HepG2 (cell line): ENCODE data around the gene ZBTB7A. TPM values are rescaled to one million over a fixed set of nuclear protein-coding genes. Genes with fewer than 3 reads are reported as not detected.

Experiments
- AGO1 ChIP-seq: fragments of 200-400 bp; formaldehyde crosslinking; IDR thresholded peaks from 2 replicates; pipeline ENCODE4 v1.6.1; 2017; ENCODE audit warnings: mild to moderate bottlenecking, low read depth, low read length, moderate library complexity; ENCODE audit not compliant: poor library complexity, severe bottlenecking
- ATF2 ChIP-seq: sonication (generic); formaldehyde crosslinking; IDR thresholded peaks from 2 replicates; pipeline ENCODE4 v1.4.0; 2020; ENCODE audit warnings: missing genetic modification reagents
- ATF5 ChIP-seq: sonication (generic); formaldehyde crosslinking; IDR thresholded peaks from 2 replicates; pipeline ENCODE4 v1.4.0; 2020; ENCODE audit warnings: mild to moderate bottlenecking, low read depth, missing genetic modification reagents
- FOXK1 ChIP-seq: sonication (generic); formaldehyde crosslinking; IDR thresholded peaks from 2 replicates; pipeline ENCODE4 v1.4.0; 2020; ENCODE audit warnings: low read depth, missing genetic modification reagents, borderline replicate concordance
- HOXA9 ChIP-seq: sonication (generic); formaldehyde crosslinking; IDR thresholded peaks from 2 replicates; pipeline ENCODE4 v1.8.1; 2022; ENCODE audit warnings: missing genetic modification reagents, mild to moderate bottlenecking, moderate library complexity, borderline replicate concordance
- JUN ChIP-seq: sonication (generic); formaldehyde crosslinking; IDR thresholded peaks from 2 replicates; pipeline ENCODE4 v1.4.0; 2020; ENCODE audit warnings: mild to moderate bottlenecking, missing genetic modification reagents
- MIER3 ChIP-seq: IDR thresholded peaks from 2 replicates; pipeline ENCODE4 v1.6.1; 2016; ENCODE audit warnings: missing compliant biosample characterization, borderline replicate concordance
- REPIN1 ChIP-seq: sonication (generic); formaldehyde crosslinking; IDR thresholded peaks from 2 replicates; pipeline ENCODE4 v1.8.0; 2022; ENCODE audit warnings: missing genetic modification reagents, low read depth, mild to moderate bottlenecking, borderline replicate concordance
- RFXAP ChIP-seq: sonication (generic); formaldehyde crosslinking; IDR thresholded peaks from 2 replicates; pipeline ENCODE4 v1.4.0; 2020; ENCODE audit warnings: missing genetic modification reagents, borderline replicate concordance
- SSRP1 ChIP-seq: IDR thresholded peaks from 2 replicates; pipeline ENCODE4 v1.6.1; 2016; ENCODE audit warnings: control low read depth
- TBL1XR1 ChIP-seq: fragments of 150-350 bp; IDR thresholded peaks from 2 replicates; pipeline ENCODE4 v1.6.1; 2014; ENCODE audit warnings: borderline replicate concordance, low read length; ENCODE audit not compliant: partially characterized antibody
- TEF ChIP-seq: sonication (generic); formaldehyde crosslinking; IDR thresholded peaks from 2 replicates; pipeline ENCODE4 v1.5.0; 2020; ENCODE audit warnings: missing genetic modification reagents
- ZBTB43 ChIP-seq: sonication (generic); formaldehyde crosslinking; conservative IDR thresholded peaks from 2 replicates; pipeline ENCODE4 v1.4.0; 2020; ENCODE audit warnings: missing genetic modification reagents
- ZMYM2 ChIP-seq: sonication (generic); formaldehyde crosslinking; IDR thresholded peaks from 2 replicates; pipeline ENCODE4 v1.8.0; 2022; ENCODE audit warnings: mild to moderate bottlenecking, missing genetic modification reagents
- ZNF280D ChIP-seq: sonication (generic); formaldehyde crosslinking; IDR thresholded peaks from 2 replicates; pipeline ENCODE4 v1.5.1; 2020; ENCODE audit warnings: mild to moderate bottlenecking, missing genetic modification reagents
- ZNF619 ChIP-seq: sonication (generic); formaldehyde crosslinking; IDR thresholded peaks from 2 replicates; pipeline ENCODE4 v1.4.0; 2020; ENCODE audit warnings: mild to moderate bottlenecking, missing genetic modification reagents
- ZNF670 ChIP-seq: sonication (generic); formaldehyde crosslinking; IDR thresholded peaks from 2 replicates; pipeline ENCODE4 v1.8.0; 2022; ENCODE audit warnings: mild to moderate bottlenecking, missing genetic modification reagents, borderline replicate concordance
- ZNF770 ChIP-seq: sonication (generic); formaldehyde crosslinking; IDR thresholded peaks from 2 replicates; pipeline ENCODE4 v1.5.0; 2020; ENCODE audit warnings: mild to moderate bottlenecking, missing genetic modification reagents
- polyA plus RNA-seq, 8 experiments: library from polyadenylated mRNA; depleted of rRNA in 3 of 8; stranded (reverse) in 7 of 8; unstranded in 1 of 8; fragments of >200 nt; fragmentation: Illumina TruSeq in 4 of 8; extraction: Trizol in 4 of 8; gene quantifications; 2 replicates each; pipeline versions ENCODE4 v1.2.1 to v1.2.3, GENCODE V29; 2011 to 2016; ENCODE audit warnings: low read depth in 4 of 8, missing spikeins in 1 of 8, mixed read lengths in 1 of 8; ENCODE audit not compliant: insufficient read depth in 1 of 8
- total RNA-seq, 5 experiments: library from RNA; depleted of rRNA; stranded (reverse); fragments of >200 nt; fragmentation: Illumina TruSeq; extraction: Trizol; gene quantifications; 2 replicates each; pipeline ENCODE4 v1.2.3, GENCODE V29; 2016; ENCODE audit warnings: low read depth in 1 of 5

The ZBTB7A gene
- total and polyA plus RNA-seq, 2 of the 13 experiments (the other 11 are each of a cell fraction or from before 2014, with no cell fraction given), result 3.6 to 4.0 TPM

GRCh38 chr19:4057931-4058692 lies 8.6 kb downstream of the ZBTB7A start (continued):
- TF ChIP-seq ZNF770 (CRISPR knock-in tag) (peak; percentile 74; the same call in 1 of the 2 replicates), ATF2 (0 out of 2 replicates have a peak, but pooled peaks have one; percentile 5), SSRP1 (CRISPR knock-in tag) (peak; percentile 66), RFXAP (CRISPR knock-in tag) (peak; percentile 40; the same call in 1 of the 2 replicates), HOXA9 (CRISPR knock-in tag) (peak; percentile 60; the same call in 1 of the 2 replicates), REPIN1 (CRISPR knock-in tag) (peak; percentile 68), JUN (CRISPR knock-in tag) (peak; percentile 52), FOXK1 (CRISPR knock-in tag) (peak; percentile 51; the same call in 1 of the 2 replicates), ZNF619 (no peak), AGO1 (peak; percentile 78), ZNF280D (CRISPR knock-in tag) (peak; percentile 58; the same call in 1 of the 2 replicates), TEF (no peak), ZMYM2 (CRISPR knock-in tag) (peak; percentile 92; the same call in 1 of the 2 replicates), MIER3 (0 out of 2 replicates have a peak, but pooled peaks have one; percentile 62), ZBTB43 (peak; percentile 31; the same call in 1 of the 2 replicates), ZNF670 (CRISPR knock-in tag) (peak; percentile 85), ATF5 (CRISPR knock-in tag) (no peak), TBL1XR1 (peak; percentile 17)
